ENCODE results near the gene ITGB4.

ITGB4 gene

DNA sequence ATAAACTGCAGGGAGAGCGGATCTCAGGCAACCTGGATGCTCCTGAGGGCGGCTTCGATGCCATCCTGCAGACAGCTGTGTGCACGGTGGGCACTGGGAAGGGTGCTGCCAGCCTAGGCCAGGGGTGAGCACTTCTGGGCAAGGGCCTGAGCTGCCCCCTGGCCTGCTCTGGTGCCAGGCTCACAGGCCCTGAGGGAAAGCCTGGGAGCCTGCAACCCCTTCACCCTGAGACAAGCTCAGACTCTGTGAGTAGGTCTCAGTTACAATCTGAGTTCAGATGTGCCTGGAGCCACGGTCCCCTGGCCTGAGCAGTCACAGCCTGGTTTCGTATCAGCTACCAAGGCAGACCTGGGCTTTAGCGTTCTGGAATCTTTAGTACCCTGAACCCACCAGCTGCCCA is 8.1 kb downstream of the ITGB4 start:
- TF ChIP-seq, protein P1, sequence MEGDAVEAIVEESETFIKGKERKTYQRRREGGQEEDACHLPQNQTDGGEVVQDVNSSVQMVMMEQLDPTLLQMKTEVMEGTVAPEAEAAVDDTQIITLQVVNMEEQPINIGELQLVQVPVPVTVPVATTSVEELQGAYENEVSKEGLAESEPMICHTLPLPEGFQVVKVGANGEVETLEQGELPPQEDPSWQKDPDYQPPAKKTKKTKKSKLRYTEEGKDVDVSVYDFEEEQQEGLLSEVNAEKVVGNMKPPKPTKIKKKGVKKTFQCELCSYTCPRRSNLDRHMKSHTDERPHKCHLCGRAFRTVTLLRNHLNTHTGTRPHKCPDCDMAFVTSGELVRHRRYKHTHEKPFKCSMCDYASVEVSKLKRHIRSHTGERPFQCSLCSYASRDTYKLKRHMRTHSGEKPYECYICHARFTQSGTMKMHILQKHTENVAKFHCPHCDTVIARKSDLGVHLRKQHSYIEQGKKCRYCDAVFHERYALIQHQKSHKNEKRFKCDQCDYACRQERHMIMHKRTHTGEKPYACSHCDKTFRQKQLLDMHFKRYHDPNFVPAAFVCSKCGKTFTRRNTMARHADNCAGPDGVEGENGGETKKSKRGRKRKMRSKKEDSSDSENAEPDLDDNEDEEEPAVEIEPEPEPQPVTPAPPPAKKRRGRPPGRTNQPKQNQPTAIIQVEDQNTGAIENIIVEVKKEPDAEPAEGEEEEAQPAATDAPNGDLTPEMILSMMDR (IDR thresholded peaks at IDR 0.05; ENCODE audit: insufficient read depth, missing control alignments): no peak
- FAIRE-seq: no peak
- DNase-seq (ENCODE audit: insufficient read length, low spot score): no peak

DNA sequence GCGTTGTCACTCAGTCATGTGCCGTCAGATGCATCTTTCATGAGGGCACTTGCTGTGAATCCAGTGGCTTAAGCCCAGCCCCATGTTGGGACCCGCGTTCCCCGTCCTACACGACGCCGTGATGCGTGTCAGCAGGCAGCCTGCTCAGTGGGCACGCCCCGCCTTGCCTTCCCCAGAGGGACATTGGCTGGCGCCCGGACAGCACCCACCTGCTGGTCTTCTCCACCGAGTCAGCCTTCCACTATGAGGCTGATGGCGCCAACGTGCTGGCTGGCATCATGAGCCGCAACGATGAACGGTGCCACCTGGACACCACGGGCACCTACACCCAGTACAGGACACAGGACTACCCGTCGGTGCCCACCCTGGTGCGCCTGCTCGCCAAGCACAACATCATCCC is 8.8 kb downstream of the ITGB4 start:
- DNase-seq (ENCODE audit: insufficient read length, low spot score): no peak
- TF ChIP-seq, protein P1 (IDR thresholded peaks at IDR 0.05; ENCODE audit: insufficient read depth, missing control alignments): no peak
- FAIRE-seq: no peak

- TF ChIP-seq, protein P1 (IDR thresholded peaks at IDR 0.05; ENCODE audit: insufficient read depth, missing control alignments): no peak
- FAIRE-seq: no peak
- DNase-seq (ENCODE audit: insufficient read length, low spot score): no peak
Observed at GRCh38 chr17:75731086-75731715, 9.9 kb downstream of the ITGB4 start.

- no peak for FAIRE-seq
- DNase-seq (ENCODE audit: insufficient read length, low spot score): no peak
- TF ChIP-seq, protein P1 (IDR thresholded peaks at IDR 0.05; ENCODE audit: insufficient read depth, missing control alignments): no peak
Observed at GRCh38 chr17:75731716-75732498, 10.6 kb downstream of the ITGB4 start.

GRCh38 chr17:75733471-75733870 is 12.2 kb downstream of the ITGB4 start:
- FAIRE-seq (no peak), DNase-seq (ENCODE audit: insufficient read length, low spot score) (no peak)
- TF ChIP-seq, protein P1 (IDR thresholded peaks at IDR 0.05; ENCODE audit: insufficient read depth, missing control alignments): no peak

DNA sequence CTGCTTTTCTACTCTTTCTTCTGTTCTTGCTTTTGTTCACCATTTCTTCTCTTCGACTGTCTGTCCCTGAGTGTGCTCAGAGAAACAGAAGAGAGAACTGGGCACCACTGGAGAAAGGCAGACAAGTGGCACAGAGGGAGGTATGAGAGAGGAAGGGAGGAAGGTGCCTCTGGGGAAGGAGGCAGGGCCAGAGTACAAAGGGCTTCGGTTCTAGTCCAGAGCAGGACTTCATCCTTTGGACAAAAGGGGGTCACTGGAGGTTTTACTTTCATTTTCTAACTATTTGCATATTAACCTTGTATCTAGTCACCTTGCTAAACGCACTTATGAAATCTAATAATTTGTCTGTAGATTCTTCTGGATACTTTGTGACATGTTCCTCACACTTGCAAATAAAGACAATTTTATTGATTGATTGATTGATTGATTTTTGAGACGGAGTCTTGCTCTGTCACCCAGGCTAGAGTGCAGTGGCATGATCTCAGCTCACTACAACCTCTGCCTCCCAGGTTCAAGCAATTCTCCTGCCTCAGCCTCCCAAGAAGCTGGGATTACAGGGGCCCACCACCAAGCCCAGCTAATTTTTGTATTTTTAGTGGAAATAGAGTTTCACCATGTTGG is 13.5 kb downstream of the ITGB4 start:
- TF ChIP-seq, protein P1 (IDR thresholded peaks at IDR 0.05; ENCODE audit: insufficient read depth, missing control alignments): no peak
- FAIRE-seq (no peak), DNase-seq (ENCODE audit: insufficient read length, low spot score) (no peak)
